Neuron (in vitro differentiated cells): Measurements from ENCODE around the gene IFT172.
A peak's percentile ranks its signal among the peaks of the same experiment; 100 is the strongest.

Experiments
- H2AFZ ChIP-seq: one replicate; pipeline ENCODE4 v1.6.1; 2013; ENCODE audit warnings: low read depth, mild to moderate bottlenecking, inconsistent platforms, low read length, moderate library complexity
- H3K27me3 ChIP-seq: one replicate; pipeline ENCODE4 v1.6.1; 2013; ENCODE audit warnings: low read length; ENCODE audit not compliant: insufficient read depth
- H3K36me3 ChIP-seq: one replicate; pipeline ENCODE4 v1.6.1; 2013; ENCODE audit warnings: low read length; ENCODE audit not compliant: insufficient read depth
- H3K4me1 ChIP-seq: one replicate; pipeline ENCODE4 v1.6.1; 2013; ENCODE audit warnings: low read length; ENCODE audit not compliant: insufficient read depth
- H3K4me3 ChIP-seq: 2 replicates; pipeline ENCODE4 v1.5.1; 2013; ENCODE audit warnings: mild to moderate bottlenecking, low read length, moderate library complexity
- H3K9me3 ChIP-seq: one replicate; pipeline ENCODE4 v1.6.1; 2013; ENCODE audit warnings: low read length

IFT172 gene

GRCh38 chr2:27501042-27501441, 11.5 kb upstream of the IFT172 start:
- Histone ChIP-seq H3K9me3 (no peaks in the 10 kb centered on the region), H3K4me1 (no peaks in the 10 kb centered on the region), H3K36me3 (no peaks in the 10 kb centered on the region), H3K27me3 (peaks cover 26% of the 10 kb centered on the region), H3K4me3 (no peak overlapping the region), H2AFZ (no peak overlapping the region)

GRCh38 chr2:27498975-27499374, 9.4 kb upstream of the IFT172 start:
- H3K4me3 ChIP-seq = no peak overlapping the region
- no peaks in the 10 kb centered on the region for H3K9me3 ChIP-seq
- peaks cover 29% of the 10 kb centered on the region for H3K27me3 ChIP-seq
- no peaks in the 10 kb centered on the region for H3K36me3 ChIP-seq
- H2AFZ ChIP-seq = no peak overlapping the region
- peaks cover 3% of the 10 kb centered on the region for H3K4me1 ChIP-seq

GRCh38 chr2:27497288-27497627, 7.7 kb upstream of the IFT172 start:
- Histone ChIP-seq H3K4me3 (no peak overlapping the region), H3K27me3 (peaks cover 26% of the 10 kb centered on the region), H3K4me1 (peaks cover 3% of the 10 kb centered on the region), H2AFZ (no peak overlapping the region), H3K36me3 (no peaks in the 10 kb centered on the region), H3K9me3 (no peaks in the 10 kb centered on the region)

GRCh38 chr2:27496357-27497287, 7.1 kb upstream of the IFT172 start, which contains the start of gene GCKR:
GCKR (plus strand) TSS chr2:27496839; CDS start chr2:27496905, 66 bp downstream.
- Histone ChIP-seq H3K4me3 (peak within 1 kb of the TSS; percentile 52), H3K36me3 (no peaks in the 10 kb centered on the region), H3K9me3 (no peaks in the 10 kb centered on the region), H2AFZ (peak within 1 kb of the TSS; percentile 92), H3K27me3 (peaks cover 26% of the 10 kb centered on the region), H3K4me1 (peaks cover 3% of the 10 kb centered on the region)

GRCh38 chr2:27495840-27496356, 6.4 kb upstream of the IFT172 start:
- Histone ChIP-seq H2AFZ (peak overlapping the region; percentile 92), H3K9me3 (no peaks in the 10 kb centered on the region), H3K27me3 (peaks cover 26% of the 10 kb centered on the region), H3K36me3 (no peaks in the 10 kb centered on the region), H3K4me1 (peaks cover 3% of the 10 kb centered on the region), H3K4me3 (peak overlapping the region; percentile 52)

GRCh38 chr2:27494944-27495554, 5.5 kb upstream of the IFT172 start, which contains the start of gene FNDC4:
FNDC4 (minus strand) TSS chr2:27495200; CDS start chr2:27494679, 521 bp downstream.
- Histone ChIP-seq H3K27me3 (peaks cover 26% of the 10 kb centered on the region), H2AFZ (peak within 1 kb of the TSS; percentile 92), H3K4me3 (peak within 1 kb of the TSS; percentile 52), H3K9me3 (no peaks in the 10 kb centered on the region), H3K36me3 (no peaks in the 10 kb centered on the region), H3K4me1 (peaks cover 3% of the 10 kb centered on the region)

- peak overlapping the region; percentile 52 for H3K4me3 ChIP-seq
- peak overlapping the region; percentile 92 for H2AFZ ChIP-seq
- peaks cover 3% of the 10 kb centered on the region for H3K4me1 ChIP-seq
- H3K27me3 ChIP-seq = peaks cover 26% of the 10 kb centered on the region
- no peaks in the 10 kb centered on the region for H3K9me3 ChIP-seq
- no peaks in the 10 kb centered on the region for H3K36me3 ChIP-seq
Observed at GRCh38 chr2:27494284-27494943, 4.9 kb upstream of the IFT172 start.

- Histone ChIP-seq H3K4me3 (peak overlapping the region; percentile 52), H3K27me3 (peaks cover 21% of the 10 kb centered on the region), H3K4me1 (peaks cover 4% of the 10 kb centered on the region), H3K36me3 (no peaks in the 10 kb centered on the region), H2AFZ (no peak overlapping the region), H3K9me3 (no peaks in the 10 kb centered on the region)
Observed at GRCh38 chr2:27493948-27494283, 4.4 kb upstream of the IFT172 start.

- H2AFZ ChIP-seq = no peak overlapping the region
- no peak overlapping the region for H3K4me3 ChIP-seq
- H3K36me3 ChIP-seq = no peaks in the 10 kb centered on the region
- H3K27me3 ChIP-seq = peaks cover 16% of the 10 kb centered on the region
- H3K4me1 ChIP-seq = peaks cover 8% of the 10 kb centered on the region
- no peaks in the 10 kb centered on the region for H3K9me3 ChIP-seq
Observed at GRCh38 chr2:27492557-27492956, 3.0 kb upstream of the IFT172 start.

GRCh38 chr2:27489118-27489497, 435 bp downstream of the IFT172 start:
- peak overlapping the region; percentile 59 for H3K4me3 ChIP-seq
- H2AFZ ChIP-seq = peak overlapping the region; percentile 38
- H3K27me3 ChIP-seq = no peaks in the 10 kb centered on the region
- H3K9me3 ChIP-seq = no peaks in the 10 kb centered on the region
- peaks cover 2% of the 10 kb centered on the region for H3K36me3 ChIP-seq
- peaks cover 5% of the 10 kb centered on the region for H3K4me1 ChIP-seq

- peaks cover 23% of the 10 kb centered on the region for H3K36me3 ChIP-seq
- no peak overlapping the region for H2AFZ ChIP-seq
- no peak overlapping the region for H3K4me3 ChIP-seq
- H3K4me1 ChIP-seq = peaks cover 5% of the 10 kb centered on the region
- H3K9me3 ChIP-seq = no peaks in the 10 kb centered on the region
- H3K27me3 ChIP-seq = no peaks in the 10 kb centered on the region
Observed at GRCh38 chr2:27485496-27485895, 4.0 kb downstream of the IFT172 start.

- H3K9me3 ChIP-seq = no peaks in the 10 kb centered on the region
- H3K4me1 ChIP-seq = no peaks in the 10 kb centered on the region
- no peak overlapping the region for H2AFZ ChIP-seq
- H3K36me3 ChIP-seq = peaks cover 32% of the 10 kb centered on the region
- H3K4me3 ChIP-seq = no peak overlapping the region
- H3K27me3 ChIP-seq = no peaks in the 10 kb centered on the region
Observed at GRCh38 chr2:27471961-27472360, 17.6 kb downstream of the IFT172 start.

GRCh38 chr2:27464443-27464842, 25.1 kb downstream of the IFT172 start:
- H3K4me1 ChIP-seq = no peaks in the 10 kb centered on the region
- no peak overlapping the region for H2AFZ ChIP-seq
- H3K36me3 ChIP-seq = peaks cover 33% of the 10 kb centered on the region
- no peaks in the 10 kb centered on the region for H3K9me3 ChIP-seq
- no peak overlapping the region for H3K4me3 ChIP-seq
- no peaks in the 10 kb centered on the region for H3K27me3 ChIP-seq
